Measurements from ENCODE around the gene MARCHF9. TPM values are rescaled to one million over a fixed set of nuclear protein-coding genes. Genes with fewer than 3 reads are reported as not detected.

MARCHF9 gene
- total RNA-seq, 2 donors from 2014 or later = 12.2 to 13.1 TPM

- no peak for DNase-seq
- no peak for ATAC-seq
- intact Hi-C loops (cut with DNase I, micrococcal nuclease) = no loop called here
Measured at GRCh38 chr12:57809425-57809824, 54.5 kb downstream of the MARCHF9 start.

Small RNAs within 50 kb of the gene (microRNA-seq; reads per million reads assigned to microRNA genes)
- gene MIR6759 = 0 reads per million in 2 donors

Other genes with a start within 250 kb of the MARCHF9 start
- gene DDIT3, start 234.6 kb upstream of the MARCHF9 start, total RNA-seq = 10 to 100 TPM; 19.8 to 20.5 TPM
- 100 to 1,000 TPM; 104 to 116 TPM for gene MBD6, start 232.3 kb upstream of the MARCHF9 start, total RNA-seq
- 100 to 1,000 TPM; 139 to 151 TPM for gene DCTN2, start 207.9 kb upstream of the MARCHF9 start, total RNA-seq
- 1 to 10 TPM in 1 of 2 donors, under 1 TPM in 1; 0.85 to 1.3 TPM for gene KIF5A, start 205.1 kb upstream of the MARCHF9 start, total RNA-seq
- 10 to 100 TPM; 63.5 to 67.9 TPM for gene PIP4K2C, start 163.9 kb upstream of the MARCHF9 start, total RNA-seq
- gene DTX3, start 150.3 kb upstream of the MARCHF9 start, total RNA-seq = 10 to 100 TPM in 1 of 2 donors, 1 to 10 TPM in 1; 3.7 to 10.2 TPM
- gene ARHGEF25, start 143.7 kb upstream of the MARCHF9 start, total RNA-seq = 10 to 100 TPM in 1 of 2 donors, 1 to 10 TPM in 1; 3.1 to 14.9 TPM
- gene B4GALNT1, start 121.9 kb upstream of the MARCHF9 start, total RNA-seq = under 1 TPM; 0.34 to 0.98 TPM
- 100 to 1,000 TPM; 310 to 322 TPM for gene OS9, start 61.0 kb upstream of the MARCHF9 start, total RNA-seq
- 1 to 10 TPM in 1 of 2 donors, under 1 TPM in 1; 0.92 to 1.5 TPM for gene AGAP2, start 16.4 kb upstream of the MARCHF9 start, total RNA-seq
- gene TSPAN31, start 10.1 kb upstream of the MARCHF9 start, total RNA-seq = 10 to 100 TPM; 28.9 to 40.6 TPM
- 10 to 100 TPM; 38.4 to 46.0 TPM for gene CDK4, start 2.8 kb upstream of the MARCHF9 start, total RNA-seq
- 1 to 10 TPM in 1 of 2 donors, under 1 TPM in 1; 0.87 to 1.7 TPM for gene CYP27B1, start 12.0 kb downstream of the MARCHF9 start, total RNA-seq
- 10 to 100 TPM in 1 of 2 donors, 1 to 10 TPM in 1; 9.3 to 11.6 TPM for gene METTL1, start 17.0 kb downstream of the MARCHF9 start, total RNA-seq
- gene EEF1AKMT3, start 17.5 kb downstream of the MARCHF9 start, total RNA-seq = 1 to 10 TPM; 4.8 to 6.8 TPM
- gene TSFM, start 27.7 kb downstream of the MARCHF9 start, total RNA-seq = 10 to 100 TPM; 25.3 to 31.8 TPM
- gene AVIL, start 63.6 kb downstream of the MARCHF9 start, total RNA-seq = 1 to 10 TPM; 7.5 to 7.7 TPM
- gene CTDSP2, start 91.6 kb downstream of the MARCHF9 start, total RNA-seq = 100 to 1,000 TPM; 152 to 254 TPM
- gene ATP23, start 186.5 kb downstream of the MARCHF9 start, total RNA-seq = 10 to 100 TPM; 13.9 to 16.1 TPM

Measured in left colon (tissue), 2 donors.